H1 (cell line): ENCODE results near the gene SHC3. TPM values are rescaled to one million over a fixed set of nuclear protein-coding genes. Genes with fewer than 3 reads are reported as not detected.

Experiments
- CTCF ChIA-PET: fragments of 300-600 bp; sonication (Branson Sonifier 250); formaldehyde crosslinking; loops from one replicate; lab custom pipeline; 2021; ENCODE audit not compliant: partially characterized antibody; lab: Charles Lee
- POLR2A ChIA-PET: fragments of 300-600 bp; sonication (Branson Sonifier 250); formaldehyde crosslinking; loops from one replicate; lab custom pipeline; 2021; ENCODE audit warnings: inconsistent platforms; ENCODE audit not compliant: partially characterized antibody; lab: Charles Lee
- DNase-seq, 2 experiments: peaks; one replicate each; pipeline versions ENCODE4 v3.0.0 to v3.0.0-alpha.2; 2010 to 2022; ENCODE audit warnings: low spot score in 2 of 2, low read depth in 1 of 2, mixed read lengths in 1 of 2
- FAIRE-seq: peaks from 2 replicates; lab custom pipeline; 2011; peaks lifted over from hg19 to GRCh38; lab: Jason Lieb, UNC
- H2AFZ ChIP-seq: 2 replicates; pipeline ENCODE4 v1.8.1; 2012; ENCODE audit warnings: low read length, inconsistent platforms
- H2AK5ac ChIP-seq: 2 replicates; pipeline ENCODE4 v1.6.1; 2013; ENCODE audit warnings: low read depth, low read length
- H2BK120ac ChIP-seq: replicated peaks from 2 replicates; pipeline ENCODE3; 2013; ENCODE audit warnings: low read depth, low read length, inconsistent platforms
- H2BK12ac ChIP-seq: 2 replicates; pipeline ENCODE4 v1.6.1; 2013; ENCODE audit warnings: low read depth, low read length
- H2BK15ac ChIP-seq: 2 replicates; pipeline ENCODE4 v1.6.1; 2013; ENCODE audit warnings: low read length
- H2BK20ac ChIP-seq: 2 replicates; pipeline ENCODE4 v1.6.1; 2013; ENCODE audit warnings: low read length
- H2BK5ac ChIP-seq: 2 replicates; pipeline ENCODE4 v1.6.1; 2013; ENCODE audit warnings: low read depth, low read length
- H3K14ac ChIP-seq: 2 replicates; pipeline ENCODE4 v1.6.1; 2013; ENCODE audit warnings: inconsistent platforms; ENCODE audit not compliant: insufficient read length
- H3K18ac ChIP-seq: 2 replicates; pipeline ENCODE4 v1.6.1; 2013; ENCODE audit warnings: low read length; ENCODE audit errors: extremely low read depth
- H3K23ac ChIP-seq: 2 replicates; pipeline ENCODE4 v1.6.1; 2013; ENCODE audit warnings: inconsistent platforms; ENCODE audit not compliant: insufficient read length
- H3K23me2 ChIP-seq: 2 replicates; pipeline ENCODE4 v1.6.1; 2013; ENCODE audit warnings: low read depth, low read length
- H3K27ac ChIP-seq: 2 replicates; pipeline ENCODE4 v1.6.1; 2011; ENCODE audit warnings: low read depth, low read length, inconsistent platforms
- H3K27me3 ChIP-seq, 4 experiments: replicated peaks in 1 of 4; 1 replicate in 1 of 4; 2 replicates in 3 of 4; pipeline versions ENCODE4 v1.6.1 to v1.8.1; 2011 to 2013; ENCODE audit warnings: low read length in 3 of 4, mild to moderate bottlenecking in 3 of 4, inconsistent platforms in 2 of 4, mixed read lengths in 2 of 4, moderate library complexity in 1 of 4; ENCODE audit not compliant: control insufficient read depth in 3 of 4, insufficient read depth in 3 of 4; ENCODE audit errors: extremely low read depth in 1 of 4
- H3K36me3 ChIP-seq, 4 experiments: 2 replicates each; pipeline versions ENCODE4 v1.6.1 to v1.8.1; 2011 to 2013; ENCODE audit warnings: mild to moderate bottlenecking in 4 of 4, low read length in 3 of 4, moderate library complexity in 2 of 4, control low read depth in 1 of 4, inconsistent platforms in 1 of 4; ENCODE audit not compliant: insufficient read depth in 4 of 4, control insufficient read depth in 2 of 4
- H3K4ac ChIP-seq: replicated peaks from 2 replicates; pipeline ENCODE3; 2013; ENCODE audit warnings: low read length, low read depth, mixed read lengths, inconsistent platforms; ENCODE audit not compliant: insufficient read length
- H3K4me1 ChIP-seq, 4 experiments: replicated peaks in 1 of 4; 1 replicate in 1 of 4; 2 replicates in 3 of 4; pipeline versions ENCODE4 v1.6.1 to v1.8.1; 2011 to 2013; ENCODE audit warnings: low read length in 3 of 4, inconsistent platforms in 2 of 4, mixed read lengths in 1 of 4; ENCODE audit not compliant: insufficient read depth in 4 of 4, control insufficient read depth in 3 of 4
- H3K4me2 ChIP-seq, 2 experiments: 2 replicates each; pipeline versions ENCODE4 v1.6.1 to v1.8.1; 2011 to 2013; ENCODE audit warnings: low read depth in 2 of 2, low read length in 2 of 2, control low read depth in 1 of 2, inconsistent platforms in 1 of 2, mild to moderate bottlenecking in 1 of 2; ENCODE audit not compliant: insufficient read depth in 1 of 2
- H3K4me3 ChIP-seq, 4 experiments: fragments of 200-600, 300-600 bp in 1 of 4; sonication (generic), shearing (Covaris generic), sonication (Bioruptor Twin) in 1 of 4; 2 replicates each; pipeline versions ENCODE4 v1.5.1 to v1.8.1; 2011 to 2016; ENCODE audit warnings: low read length in 4 of 4, low read depth in 3 of 4, control low read depth in 2 of 4, inconsistent platforms in 2 of 4, mild to moderate bottlenecking in 2 of 4, mixed read lengths in 1 of 4, moderate library complexity in 1 of 4; ENCODE audit not compliant: insufficient read depth in 2 of 4; ENCODE audit errors: extremely low read depth in 1 of 4
- H3K56ac ChIP-seq: replicated peaks from 2 replicates; pipeline ENCODE3; 2013; ENCODE audit warnings: low read depth, mild to moderate bottlenecking, mixed read lengths, low read length, inconsistent platforms; ENCODE audit not compliant: insufficient read length
- H3K79me1 ChIP-seq: 2 replicates; pipeline ENCODE4 v1.6.1; 2013; ENCODE audit warnings: low read depth, low read length, control low read depth
- H3K79me2 ChIP-seq, 2 experiments: 2 replicates each; pipeline versions ENCODE4 v1.6.1 to v1.8.1; 2012 to 2013; ENCODE audit warnings: low read length in 2 of 2, mild to moderate bottlenecking in 2 of 2, inconsistent platforms in 1 of 2; ENCODE audit not compliant: insufficient read depth in 2 of 2, control insufficient read depth in 1 of 2
- H3K9ac ChIP-seq, 4 experiments: replicated peaks in 1 of 4; 1 replicate in 1 of 4; 2 replicates in 3 of 4; pipeline versions ENCODE4 v1.6.1 to v1.8.1; 2011 to 2013; ENCODE audit warnings: low read depth in 3 of 4, low read length in 3 of 4, control low read depth in 2 of 4, mild to moderate bottlenecking in 2 of 4, moderate library complexity in 2 of 4, inconsistent platforms in 1 of 4; ENCODE audit errors: extremely low read depth in 1 of 4
- H3K9me3 ChIP-seq, 2 experiments: 2 replicates each; pipeline versions ENCODE4 v1.6.1 to v1.8.1; 2012 to 2013; ENCODE audit warnings: mild to moderate bottlenecking in 2 of 2, moderate library complexity in 2 of 2, control low read depth in 1 of 2, inconsistent platforms in 1 of 2, low read depth in 1 of 2, low read length in 1 of 2, mixed read lengths in 1 of 2; ENCODE audit not compliant: insufficient read depth in 2 of 2
- H4K20me1 ChIP-seq, 2 experiments: replicated peaks in 1 of 2; 2 replicates each; pipeline versions ENCODE3 to v1.8.1; 2011 to 2013; ENCODE audit warnings: inconsistent platforms in 2 of 2, low read length in 2 of 2, mild to moderate bottlenecking in 1 of 2; ENCODE audit not compliant: insufficient read depth in 2 of 2, control insufficient read depth in 1 of 2
- H4K5ac ChIP-seq: 2 replicates; pipeline ENCODE4 v1.6.1; 2013; ENCODE audit warnings: low read length, low read depth, mixed read lengths, inconsistent platforms; ENCODE audit not compliant: insufficient read length
- H4K8ac ChIP-seq: 2 replicates; pipeline ENCODE4 v1.8.0; 2013; ENCODE audit warnings: mild to moderate bottlenecking, moderate library complexity, low read length, inconsistent platforms; ENCODE audit not compliant: insufficient read depth; ENCODE audit errors: extremely low read depth
- H4K91ac ChIP-seq: replicated peaks from 2 replicates; pipeline ENCODE3; 2013; ENCODE audit warnings: low read length, mixed read lengths, inconsistent platforms; ENCODE audit not compliant: insufficient read length
- CHD1 ChIP-seq: IDR thresholded peaks from 2 replicates; pipeline ENCODE4 v1.6.1; 2012; ENCODE audit warnings: low read depth, low read length, improper control_type of control experiment
- POLR2A ChIP-seq, 2 experiments: IDR thresholded peaks; 1 replicate in 1 of 2; 2 replicates in 1 of 2; pipeline ENCODE4 v1.6.1; 2011; ENCODE audit warnings: low read depth in 2 of 2, low read length in 2 of 2, mild to moderate bottlenecking in 2 of 2; ENCODE audit errors: control extremely low read depth in 1 of 2
- RXRA ChIP-seq: IDR thresholded peaks from 2 replicates; pipeline ENCODE4 v1.6.1; 2011; ENCODE audit warnings: low read depth, mild to moderate bottlenecking, low read length, moderate library complexity; ENCODE audit not compliant: insufficient read depth
- YY1 ChIP-seq: IDR thresholded peaks from 2 replicates; pipeline ENCODE4 v1.6.1; 2011; ENCODE audit warnings: low read depth, mild to moderate bottlenecking, low read length
- WGBS, 2 experiments: shearing (Covaris generic) in 1 of 2; methylation state at CpG; one replicate each; pipeline versions ENCODE4 v1.1.6 to v1.1.7; 2013 to 2015; ENCODE audit warnings: low lambda C conversion rate in 2 of 2, mixed read lengths in 2 of 2, inconsistent platforms in 1 of 2, low coverage in 1 of 2, missing lambda C conversion rate in 1 of 2; ENCODE audit not compliant: insufficient replicate concordance in 2 of 2, insufficient coverage in 1 of 2, insufficient read length in 1 of 2; ENCODE audit errors: extremely low coverage in 1 of 2, missing lambda C conversion rate in 1 of 2; 5-methylcytosine and 5-hydroxymethylcytosine counted together
- polyA plus RNA-seq, 7 experiments: library from polyadenylated mRNA; depleted of rRNA in 3 of 7; stranded (reverse) in 5 of 7; unstranded in 2 of 7; fragments of >200 nt in 5 of 7; fragments of 200-250 nt in 2 of 7; gene quantifications; 1 replicate in 5 of 7; 2 replicates in 1 of 7; 4 replicates in 1 of 7; pipeline versions ENCODE4 v1.2.1 to v1.2.3, GENCODE V29; 2011 to 2013; ENCODE audit warnings: missing spikeins in 2 of 7, mixed read lengths in 2 of 7
- total RNA-seq: library from RNA; stranded (reverse); fragmentation: NEBNext Ultra II Directional; extraction: Animal tissue kit (Norgen Biotek cat#: 25700); gene quantifications from 2 replicates; pipeline ENCODE4 v1.2.1, GENCODE V29; 2021

SHC3 gene
- total and polyA plus RNA-seq, 2 of the 8 experiments (the other 6 are each of a cell fraction or from before 2014, with no cell fraction given), result 1.4 to 7.1 TPM

DNA sequence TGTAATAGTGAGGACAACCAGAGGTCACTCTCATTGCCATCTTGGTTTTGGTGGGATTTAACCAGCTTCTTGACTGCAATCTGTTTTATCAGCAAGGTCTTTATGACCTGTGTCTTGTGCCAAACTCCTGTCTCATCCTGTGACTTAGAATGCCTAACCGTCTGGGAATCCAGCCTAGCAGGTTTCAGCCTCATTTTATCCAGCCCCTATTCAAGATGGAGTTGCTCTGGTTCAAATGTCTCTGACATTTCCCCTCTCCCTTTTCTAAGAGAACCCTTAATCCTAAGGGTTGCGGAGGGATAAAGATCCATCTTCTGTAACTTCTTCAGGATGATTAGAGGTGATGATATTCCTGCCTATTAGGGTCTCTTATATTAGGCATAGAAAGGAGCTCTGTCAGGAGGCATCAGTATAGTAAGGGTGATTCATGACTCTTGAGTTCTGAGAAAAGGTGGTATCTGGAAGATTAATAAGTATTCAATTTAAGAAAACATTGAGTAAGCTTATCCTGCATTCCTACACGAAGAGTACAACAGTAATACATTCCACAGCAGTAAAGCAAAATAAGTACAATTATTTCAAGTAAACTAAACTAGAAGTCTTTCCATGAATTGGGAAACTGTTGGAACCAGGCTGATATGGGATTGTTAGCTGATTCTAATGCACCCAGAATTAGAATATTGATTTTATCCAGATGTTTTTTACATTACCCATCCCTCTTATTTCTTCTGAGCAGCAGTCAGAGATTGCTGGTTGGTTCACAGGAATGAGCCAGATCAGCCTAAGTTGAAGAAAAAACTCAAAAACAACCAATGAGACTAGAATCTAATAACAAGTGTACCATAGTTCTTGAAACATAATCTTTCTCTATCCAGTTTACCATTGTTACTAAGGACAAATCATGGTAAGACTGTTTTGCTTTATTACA lies 39.9 kb downstream of the SHC3 start:
- no peaks in the 10 kb centered on the region for H3K79me2 ChIP-seq
- H3K56ac ChIP-seq, result no peak overlapping the region
- H2BK12ac ChIP-seq, result no peak overlapping the region
- no peaks in the 10 kb centered on the region for H3K27me3 ChIP-seq
- H3K18ac ChIP-seq, result no peak overlapping the region
- H3K79me1 ChIP-seq, result no peaks in the 10 kb centered on the region; the same call in 1 of the 2 replicates
- no peak overlapping the region for H4K5ac ChIP-seq
- no peaks in the 10 kb centered on the region for H3K4me1 ChIP-seq
- 92% methylated on average over 3 of the region's 3 CpGs; no CpG with 5 or more reads in 1 of the 2 experiments for WGBS, 2 experiments
- no peak overlapping the region for H3K4ac ChIP-seq
- no peak overlapping the region for H2AK5ac ChIP-seq
- no peak overlapping the region for H3K27ac ChIP-seq
- H4K91ac ChIP-seq, result no peak overlapping the region
- H3K36me3 ChIP-seq, result no peaks in the 10 kb centered on the region
- DNase-seq (no peak), FAIRE-seq (no peak)
- H2BK120ac ChIP-seq, result no peak overlapping the region
- no peaks in the 10 kb centered on the region for H4K20me1 ChIP-seq
- no peak overlapping the region for H2AFZ ChIP-seq
- ChIA-PET CTCF (interaction anchor here (1.2 kb wide), 1 partner anchor 140 kb away, joined by 4 read pairs; no protein-coding TSS in a partner anchor), POLR2A (no interaction called here)
- no peak overlapping the region for H3K4me3 ChIP-seq
- H4K8ac ChIP-seq, result no peak overlapping the region; the same call in 1 of the 2 replicates
- no peak overlapping the region for H3K4me2 ChIP-seq
- no peaks in the 10 kb centered on the region for H3K23me2 ChIP-seq
- H2BK15ac ChIP-seq, result no peak overlapping the region
- no peak overlapping the region for H2BK5ac ChIP-seq
- no peak overlapping the region for H3K14ac ChIP-seq
- no peak overlapping the region for H2BK20ac ChIP-seq
- H3K9me3 ChIP-seq, result peaks cover 6 to 13% of the 10 kb centered on the region in 2 experiments; a peak in 3 of 4 replicates
- no peak overlapping the region for H3K9ac ChIP-seq
- no peak overlapping the region for H3K23ac ChIP-seq
- TF ChIP-seq CHD1, result no peak
- TF ChIP-seq POLR2A (IDR thresholded peaks at IDR 0.05; ENCODE audit: control extremely low read depth in 1 of 2, low read depth in 2 of 2, low read length in 2 of 2), result no peak
- TF ChIP-seq YY1, result no peak
- TF ChIP-seq RXRA, result no peak
